Esophagus muscularis mucosa (tissue), 4 donors: ENCODE data around the gene P2RX5. TPM values are rescaled to one million over a fixed set of nuclear protein-coding genes. Genes with fewer than 3 reads are reported as not detected.

Experiments
- DNase-seq: peaks from one replicate; pipeline ENCODE4 v3.0.0-alpha.2; 2017; ENCODE audit errors: extremely low spot score
- H3K27ac ChIP-seq, 4 donors: fragments of 200-600 bp; sonication (generic); replicated peaks in 1 of 4; 1 replicate in 3 of 4; 2 replicates in 1 of 4; pipeline ENCODE4 v1.5.1; 2016 to 2019; ENCODE audit warnings: mild to moderate bottlenecking in 1 of 4
- H3K27me3 ChIP-seq, 4 donors: fragments of 200-600 bp; sonication (generic); one replicate each; pipeline versions ENCODE4 v1.5.1 to v1.6.0; 2016 to 2019
- H3K36me3 ChIP-seq, 4 donors: fragments of 200-600 bp; sonication (generic); one replicate each; pipeline ENCODE4 v1.5.1; 2016 to 2019
- H3K4me1 ChIP-seq, 4 donors: fragments of 200-600 bp; sonication (generic); one replicate each; pipeline ENCODE4 v1.5.1; 2016 to 2019
- H3K4me3 ChIP-seq, 4 donors: fragments of 200-600 bp; sonication (generic); 1 replicate in 2 of 4; 2 replicates in 2 of 4; pipeline ENCODE4 v1.5.1; 2016 to 2019; ENCODE audit warnings: mild to moderate bottlenecking in 4 of 4, moderate library complexity in 1 of 4
- H3K9me3 ChIP-seq, 4 donors: fragments of 200-600 bp; sonication (generic); 1 replicate in 3 of 4; 2 replicates in 1 of 4; pipeline ENCODE4 v1.5.1; 2016 to 2019
- EP300 ChIP-seq: sonication (generic); formaldehyde crosslinking; IDR thresholded peaks from one replicate; pipeline ENCODE4 v1.6.1; 2017; ENCODE audit warnings: antibody characterized with exemption
- POLR2A ChIP-seq: fragments of 450-650 bp; IDR thresholded peaks from one replicate; pipeline ENCODE4 v1.6.1; 2017; ENCODE audit warnings: antibody characterized with exemption, moderate library complexity, mild to moderate bottlenecking, low read depth
- POLR2AphosphoS5 ChIP-seq, 2 donors: sonication (generic); formaldehyde crosslinking; IDR thresholded peaks; one replicate each; pipeline ENCODE4 v1.6.1; 2017; ENCODE audit warnings: antibody characterized with exemption in 2 of 2
- WGBS: methylation state at CpG from one replicate; pipeline ENCODE4 v1.1.5; 2018; 5-methylcytosine and 5-hydroxymethylcytosine counted together
- intact Hi-C: fragments of 100-400 bp; cut with DNase I; formaldehyde crosslinking; loops from one replicate; pipeline ENCODE4 v1.15.1; 2023
- total RNA-seq, 4 donors: library from RNA; depleted of rRNA; stranded (reverse); fragments of >200 nt; gene quantifications; one replicate each; pipeline versions ENCODE4 v1.1.0 to v1.2.1, GENCODE V29; 2016
- TF ChIP-seq, protein P1 (sequence below), 3 experiments: fragments of 200-600 bp in 2 of 3; fragments of 450-650 bp in 1 of 3; sonication (generic) in 2 of 3; IDR thresholded peaks; one replicate each; pipeline ENCODE4 v1.5.1; 2017 to 2019; ENCODE audit warnings: antibody characterized with exemption in 3 of 3, mild to moderate bottlenecking in 2 of 3, moderate library complexity in 1 of 3

P2RX5 gene
- total RNA-seq, 4 donors from 2014 or later = 0.19 to 1.5 (median 1.0) TPM

DNA sequence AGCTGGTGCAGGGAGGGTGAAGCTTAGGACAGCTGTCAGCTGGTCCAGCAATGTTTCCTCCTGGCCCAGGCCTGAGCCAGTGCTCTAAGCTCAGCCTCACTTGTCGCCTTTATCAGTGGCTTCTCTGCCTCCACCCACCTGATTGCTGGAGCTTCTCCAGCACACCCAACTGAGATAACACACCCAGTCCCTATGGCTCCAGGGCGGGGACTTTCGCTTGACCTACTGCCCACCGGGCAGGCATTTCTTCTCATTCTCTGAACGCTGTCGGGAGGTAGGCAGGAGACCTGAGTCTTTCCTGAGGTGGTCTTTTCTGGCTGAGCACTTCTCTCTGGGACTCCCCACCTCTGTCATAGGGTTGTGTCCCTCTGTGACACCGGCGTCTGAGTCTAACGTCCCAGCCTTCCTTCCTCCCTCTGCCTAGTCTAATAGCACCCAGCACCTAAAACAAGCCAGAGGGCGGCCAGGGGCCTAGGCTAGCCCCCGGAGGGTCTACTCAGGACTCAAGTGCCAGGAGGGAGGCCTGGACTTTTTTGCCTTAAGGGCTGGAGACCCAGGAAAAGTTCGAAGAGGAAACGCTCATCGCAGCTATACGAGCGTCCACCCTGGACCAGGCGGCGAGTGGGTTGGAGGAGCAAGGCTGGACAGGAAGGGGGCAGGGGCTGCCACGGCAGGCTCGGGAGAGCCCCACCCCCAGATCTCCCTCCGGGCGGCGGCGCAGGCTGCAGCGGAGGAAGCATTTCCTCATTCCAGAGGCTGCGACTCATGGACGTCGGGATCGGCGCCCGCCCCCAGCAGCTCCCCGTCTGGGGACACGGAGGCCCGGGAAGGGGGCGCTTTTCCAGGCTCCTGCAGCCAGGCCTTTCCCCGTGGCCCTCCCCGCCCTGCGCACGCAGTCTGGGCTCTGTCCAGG is 28.3 kb downstream of the P2RX5 start:
- WGBS = 15% methylated on average over 9 of the region's 39 CpGs
- DNase-seq = peak; percentile 94
- Histone ChIP-seq H3K9me3 (no peaks in the 10 kb centered on the region), H3K4me3 (peak overlapping the region; percentile 92 to 99 (median 96)), H3K27ac (peak overlapping the region; percentile 95 to 99 (median 98)), H3K27me3 (no peaks in the 10 kb centered on the region), H3K4me1 (peaks cover 34 to 48% (median 42%) of the 10 kb centered on the region in 4 donors), H3K36me3 (peaks cover 15 to 40% (median 27%) of the 10 kb centered on the region in 4 donors)
- intact Hi-C loops = loop anchor here (2.0 kb wide), 1 partner anchor 31 kb away; the partner anchor contains the start of genes CTNS and SHPK
- TF ChIP-seq POLR2AphosphoS5 (IDR thresholded peaks at IDR 0.05) (peak in 1 of 2 donors; percentile 69), EP300 (no peak)
- TF ChIP-seq, protein P1, sequence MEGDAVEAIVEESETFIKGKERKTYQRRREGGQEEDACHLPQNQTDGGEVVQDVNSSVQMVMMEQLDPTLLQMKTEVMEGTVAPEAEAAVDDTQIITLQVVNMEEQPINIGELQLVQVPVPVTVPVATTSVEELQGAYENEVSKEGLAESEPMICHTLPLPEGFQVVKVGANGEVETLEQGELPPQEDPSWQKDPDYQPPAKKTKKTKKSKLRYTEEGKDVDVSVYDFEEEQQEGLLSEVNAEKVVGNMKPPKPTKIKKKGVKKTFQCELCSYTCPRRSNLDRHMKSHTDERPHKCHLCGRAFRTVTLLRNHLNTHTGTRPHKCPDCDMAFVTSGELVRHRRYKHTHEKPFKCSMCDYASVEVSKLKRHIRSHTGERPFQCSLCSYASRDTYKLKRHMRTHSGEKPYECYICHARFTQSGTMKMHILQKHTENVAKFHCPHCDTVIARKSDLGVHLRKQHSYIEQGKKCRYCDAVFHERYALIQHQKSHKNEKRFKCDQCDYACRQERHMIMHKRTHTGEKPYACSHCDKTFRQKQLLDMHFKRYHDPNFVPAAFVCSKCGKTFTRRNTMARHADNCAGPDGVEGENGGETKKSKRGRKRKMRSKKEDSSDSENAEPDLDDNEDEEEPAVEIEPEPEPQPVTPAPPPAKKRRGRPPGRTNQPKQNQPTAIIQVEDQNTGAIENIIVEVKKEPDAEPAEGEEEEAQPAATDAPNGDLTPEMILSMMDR (IDR thresholded peaks at IDR 0.05) = no peak

DNA sequence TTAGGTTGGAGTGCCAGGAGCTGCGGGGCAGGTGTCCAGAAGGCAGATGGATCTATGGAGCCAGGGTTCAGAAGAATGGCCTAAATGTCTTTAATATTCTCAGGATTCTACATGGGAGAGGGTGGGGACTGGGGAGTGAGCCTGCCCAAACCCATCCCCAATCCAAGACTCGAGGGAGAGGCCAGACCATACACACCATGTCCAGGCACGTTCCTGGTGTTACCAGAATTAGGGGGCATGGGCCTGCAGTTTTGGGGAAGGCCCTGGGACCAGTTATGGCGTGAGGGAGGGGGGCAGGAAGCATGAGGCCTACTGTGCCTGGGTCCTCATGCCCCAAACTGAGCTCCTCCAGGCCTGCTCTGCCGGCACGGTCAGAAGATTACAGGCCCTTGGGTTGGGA is 29.4 kb downstream of the P2RX5 start:
- Histone ChIP-seq H3K36me3 (peaks cover 15 to 48% (median 38%) of the 10 kb centered on the region in 4 donors), H3K4me3 (peak overlapping the region in 2 of 4 donors; percentile 26 to 95), H3K27me3 (no peaks in the 10 kb centered on the region), H3K27ac (peak overlapping the region; percentile 95 to 99 (median 98)), H3K9me3 (no peaks in the 10 kb centered on the region), H3K4me1 (peaks cover 34 to 48% (median 42%) of the 10 kb centered on the region in 4 donors)
- DNase-seq = no peak
- intact Hi-C loops = no loop called here
- 84% methylated on average over 4 of the region's 6 CpGs for WGBS
- TF ChIP-seq, protein P1 (IDR thresholded peaks at IDR 0.05) = no peak
- TF ChIP-seq POLR2AphosphoS5 (IDR thresholded peaks at IDR 0.05) (no peak), EP300 (no peak), POLR2A (no peak)

DNA sequence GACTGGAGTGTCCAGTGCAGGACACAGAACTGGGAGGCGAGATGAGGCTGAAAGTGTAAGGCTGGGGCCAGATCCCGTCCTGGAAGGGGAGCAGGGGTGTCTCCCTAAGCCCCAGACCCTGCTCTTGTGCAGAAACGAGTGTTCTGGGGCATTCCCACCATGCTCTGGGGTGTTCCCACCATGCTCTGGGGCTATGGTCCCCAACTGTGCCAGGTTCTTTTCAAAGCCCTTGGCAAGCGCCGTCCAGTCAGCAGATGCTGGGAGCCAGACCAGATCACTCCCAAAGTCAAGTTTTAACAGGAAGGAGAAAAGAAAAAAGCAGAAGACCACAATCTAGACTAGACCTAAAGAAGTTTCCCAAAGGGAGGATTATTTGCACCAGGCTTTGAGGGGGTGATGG is 30.1 kb downstream of the P2RX5 start:
- peak overlapping the region in 3 of 4 donors; percentile 98 to 99 (median 98) for H3K27ac ChIP-seq
- TF ChIP-seq EP300 = no peak
- TF ChIP-seq, protein P1 (IDR thresholded peaks at IDR 0.05) = no peak
- no peak for TF ChIP-seq POLR2AphosphoS5 (IDR thresholded peaks at IDR 0.05)
- TF ChIP-seq POLR2A = no peak
- peaks cover 15 to 48% (median 43%) of the 10 kb centered on the region in 4 donors for H3K36me3 ChIP-seq
- peaks cover 37 to 47% (median 42%) of the 10 kb centered on the region in 4 donors for H3K4me1 ChIP-seq
- WGBS = 67% methylated on average over 5 of the region's 5 CpGs
- no peak overlapping the region for H3K4me3 ChIP-seq
- intact Hi-C loops = no loop called here
- no peaks in the 10 kb centered on the region for H3K27me3 ChIP-seq
- DNase-seq = no peak
- no peaks in the 10 kb centered on the region for H3K9me3 ChIP-seq

DNA sequence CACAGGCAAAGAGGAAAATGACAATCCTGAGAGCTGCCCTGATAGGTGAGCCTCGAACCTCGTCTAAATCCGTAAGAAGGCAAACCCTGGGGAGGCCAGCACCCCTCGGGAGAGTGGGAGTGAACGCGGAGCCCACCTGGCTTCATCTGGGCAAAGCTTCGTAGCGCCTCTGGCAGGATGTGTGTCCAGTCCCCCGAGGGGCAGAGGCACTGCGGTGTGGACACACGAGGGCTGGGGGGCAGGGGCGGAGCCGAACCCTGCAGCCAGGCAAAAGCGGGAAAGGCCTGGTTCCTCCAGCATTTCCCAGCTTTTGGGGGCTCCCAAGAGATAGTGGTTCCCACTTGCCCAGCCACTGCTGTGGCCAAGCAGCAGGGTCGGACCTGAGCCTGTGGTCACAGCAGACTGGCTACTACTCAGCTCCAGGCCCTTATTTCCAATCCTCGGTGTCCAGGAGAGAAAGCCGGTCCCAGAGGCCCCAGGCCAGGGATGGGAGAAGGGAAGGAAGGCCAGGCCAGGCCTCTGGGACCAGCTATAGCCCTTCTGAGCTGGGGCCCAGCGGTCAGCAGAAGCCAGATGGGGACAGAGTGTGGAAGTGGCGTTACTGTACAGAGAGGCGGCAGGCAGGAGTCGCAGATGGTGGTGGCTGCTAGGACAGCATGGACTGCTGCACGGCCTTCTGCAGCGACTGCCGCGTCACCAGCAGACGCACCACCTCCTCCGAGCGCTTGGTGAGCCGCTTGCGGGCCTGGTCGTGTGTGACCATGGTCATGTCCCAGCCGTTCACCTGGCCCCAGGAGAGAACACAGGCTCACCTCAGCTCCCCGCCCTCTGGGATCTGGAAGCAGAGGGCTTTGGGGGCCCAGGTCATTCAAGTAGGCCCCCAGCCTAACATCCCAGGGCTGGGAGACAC is 32.6 kb downstream of the P2RX5 start:
- TF ChIP-seq, protein P1 (IDR thresholded peaks at IDR 0.05) = no peak
- TF ChIP-seq POLR2A (no peak), POLR2AphosphoS5 (IDR thresholded peaks at IDR 0.05) (no peak), EP300 (no peak)
- intact Hi-C loops = no loop called here
- H3K27me3 ChIP-seq = no peaks in the 10 kb centered on the region
- no peaks in the 10 kb centered on the region for H3K9me3 ChIP-seq
- 89% methylated on average over 20 of the region's 33 CpGs for WGBS
- peaks cover 15 to 47% (median 41%) of the 10 kb centered on the region in 4 donors for H3K36me3 ChIP-seq
- H3K4me3 ChIP-seq = no peak overlapping the region
- no peak overlapping the region for H3K27ac ChIP-seq
- peaks cover 48 to 54% (median 49%) of the 10 kb centered on the region in 4 donors for H3K4me1 ChIP-seq
- DNase-seq = no peak
